ENCODE measurements around the gene MAPRE3. TPM values are rescaled to one million over a fixed set of nuclear protein-coding genes. Genes with fewer than 3 reads are reported as not detected.
A peak's percentile ranks its signal among the peaks of the same experiment; 100 is the strongest.

MAPRE3 gene
- total RNA-seq, 6 experiments from 2014 or later, result 13.7 to 22.3 (median 17.3) TPM

GRCh38 chr2:26976237-26976636 is 5.8 kb downstream of the MAPRE3 start:
- WGBS (ENCODE audit: insufficient coverage, low coverage, low lambda C conversion rate, missing lambda C conversion rate), result 63% methylated on average over 4 of the region's 5 CpGs
- Histone ChIP-seq H3K27me3 (no peaks in the 10 kb centered on the region), H3K4me3 (no peak overlapping the region), H3K9me3 (no peaks in the 10 kb centered on the region), H3K27ac (no peak overlapping the region), H3K36me3 (no peaks in the 10 kb centered on the region), H3K4me1 (peaks cover 0 to 26% (median 9%) of the 10 kb centered on the region in 4 donors)
- TF ChIP-seq CTCF (IDR thresholded peaks at IDR 0.05) (no peak), POLR2A (IDR thresholded peaks at IDR 0.05) (no peak)
- ATAC-seq, result no peak
- no peak for DNase-seq
- intact Hi-C loops (cut with DNase I), result no loop called here

DNA sequence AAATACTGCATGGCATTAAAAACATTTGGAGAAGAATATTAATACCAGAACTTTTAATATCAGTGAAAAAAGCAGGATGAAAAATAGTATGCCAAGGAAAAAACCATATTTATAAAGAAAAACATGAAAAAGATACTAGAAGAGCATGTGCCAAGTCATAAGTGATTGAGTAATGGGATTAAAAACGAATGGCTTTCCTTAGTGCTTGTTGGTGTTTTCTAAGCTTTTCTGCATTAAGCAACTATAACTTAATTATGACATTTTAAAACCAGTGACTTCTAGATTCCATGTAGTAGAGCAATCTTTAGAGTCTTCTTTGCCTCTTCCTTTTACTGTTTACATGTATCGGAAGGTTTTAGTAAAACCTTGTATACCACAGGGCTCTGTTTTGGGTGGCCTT is 6.6 kb downstream of the MAPRE3 start:
- intact Hi-C loops (cut with DNase I), result no loop called here
- no peaks in the 10 kb centered on the region for H3K27me3 ChIP-seq
- H3K9me3 ChIP-seq, result no peaks in the 10 kb centered on the region
- ATAC-seq, result no peak
- 65% methylated on average over 2 of the region's 2 CpGs for WGBS (ENCODE audit: insufficient coverage, low coverage, low lambda C conversion rate, missing lambda C conversion rate)
- H3K4me3 ChIP-seq, result no peak overlapping the region
- DNase-seq, result no peak
- no peak overlapping the region for H3K27ac ChIP-seq
- no peak for TF ChIP-seq POLR2A (IDR thresholded peaks at IDR 0.05)
- no peak for TF ChIP-seq CTCF (IDR thresholded peaks at IDR 0.05)
- H3K4me1 ChIP-seq, result peaks cover 0 to 26% (median 11%) of the 10 kb centered on the region in 4 donors
- no peaks in the 10 kb centered on the region for H3K36me3 ChIP-seq

DNA sequence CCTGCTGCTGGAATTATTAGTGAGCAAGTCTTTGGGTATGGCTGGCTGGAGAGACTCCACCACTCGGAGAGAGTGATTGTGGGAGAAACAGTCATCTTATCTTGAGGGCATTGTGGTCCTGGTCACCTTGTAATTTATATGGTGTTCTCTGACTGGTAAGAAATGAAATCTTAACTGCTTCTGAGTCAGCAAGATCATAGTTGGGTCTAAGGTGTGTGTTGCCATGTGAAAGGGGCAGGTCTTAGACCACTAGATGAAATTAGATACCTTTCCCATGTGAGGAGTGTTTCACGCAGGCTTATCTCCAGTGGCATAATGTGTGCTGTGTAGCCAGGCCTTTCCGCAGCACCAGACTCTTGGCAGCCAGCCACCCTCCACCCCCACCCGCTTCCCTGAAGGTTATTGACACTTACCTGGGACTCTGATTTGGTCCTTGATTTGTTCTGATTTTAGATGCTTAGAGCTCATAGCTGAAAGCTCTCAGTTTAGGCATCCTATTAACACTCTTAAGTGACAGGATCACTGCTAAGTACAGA is 7.7 kb downstream of the MAPRE3 start:
- no peaks in the 10 kb centered on the region for H3K36me3 ChIP-seq
- H3K9me3 ChIP-seq, result no peaks in the 10 kb centered on the region
- DNase-seq (peak; percentile 87 to 93 (median 91)), ATAC-seq (peak; percentile 75 to 78 (median 77))
- peaks cover 0 to 32% (median 12%) of the 10 kb centered on the region in 4 donors for H3K4me1 ChIP-seq
- TF ChIP-seq CTCF (IDR thresholded peaks at IDR 0.05), result no peak
- no peak for TF ChIP-seq POLR2A (IDR thresholded peaks at IDR 0.05)
- no peak overlapping the region for H3K4me3 ChIP-seq
- H3K27ac ChIP-seq, result no peak overlapping the region
- H3K27me3 ChIP-seq, result no peaks in the 10 kb centered on the region
- 20% methylated on average over 2 of the region's 4 CpGs for WGBS (ENCODE audit: insufficient coverage, low coverage, low lambda C conversion rate, missing lambda C conversion rate)
- intact Hi-C loops (cut with DNase I), result no loop called here

DNA sequence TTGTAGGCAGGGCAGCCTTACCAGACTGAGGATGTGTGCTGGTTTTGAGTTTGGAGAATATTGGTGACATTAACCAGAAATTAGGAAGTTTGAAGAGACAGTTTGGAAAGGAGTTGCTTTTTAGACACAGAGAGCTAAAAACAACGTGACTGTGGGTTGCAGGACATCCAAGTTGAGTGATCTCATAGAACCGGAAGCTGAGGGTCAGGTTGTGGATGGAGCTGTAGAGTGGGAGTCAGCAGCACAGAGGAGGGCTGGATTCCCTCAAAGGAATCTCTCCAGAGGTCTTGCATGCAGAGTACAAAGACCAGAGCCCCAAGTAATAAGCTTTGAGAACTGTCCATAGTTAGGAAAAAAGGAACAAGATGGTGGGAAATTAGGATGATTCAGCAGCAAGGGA is 9.3 kb downstream of the MAPRE3 start:
- Histone ChIP-seq H3K27me3 (no peaks in the 10 kb centered on the region), H3K4me1 (peaks cover 0 to 39% (median 15%) of the 10 kb centered on the region in 4 donors), H3K36me3 (no peaks in the 10 kb centered on the region), H3K4me3 (no peak overlapping the region), H3K9me3 (no peaks in the 10 kb centered on the region), H3K27ac (no peak overlapping the region)
- TF ChIP-seq CTCF (IDR thresholded peaks at IDR 0.05) (no peak), POLR2A (IDR thresholded peaks at IDR 0.05) (no peak)
- no peak for DNase-seq
- intact Hi-C loops (cut with DNase I), result no loop called here
- no peak for ATAC-seq
- 83% methylated on average over 2 of the region's 2 CpGs for WGBS (ENCODE audit: insufficient coverage, low coverage, low lambda C conversion rate, missing lambda C conversion rate)

- H3K9me3 ChIP-seq, result no peaks in the 10 kb centered on the region
- 100% methylated on average over 1 of the region's 2 CpGs for WGBS (ENCODE audit: insufficient coverage, low coverage, low lambda C conversion rate, missing lambda C conversion rate)
- no peaks in the 10 kb centered on the region for H3K36me3 ChIP-seq
- no peaks in the 10 kb centered on the region for H3K27me3 ChIP-seq
- H3K4me1 ChIP-seq, result peaks cover 0 to 43% (median 15%) of the 10 kb centered on the region in 4 donors
- DNase-seq (no peak), ATAC-seq (no peak)
- intact Hi-C loops (cut with DNase I), result no loop called here
- no peak overlapping the region for H3K4me3 ChIP-seq
- H3K27ac ChIP-seq, result peak overlapping the region in 1 of 3 donors; percentile 75
- TF ChIP-seq POLR2A (IDR thresholded peaks at IDR 0.05) (no peak), CTCF (IDR thresholded peaks at IDR 0.05) (no peak)
Observed at GRCh38 chr2:26980971-26981370, 10.5 kb downstream of the MAPRE3 start.

All from right lobe of liver (tissue), 6 donors.